Activated T-cell treated with anti-CD3 and anti-CD28 coated beads, Interleukin-2, amount 50 U/mL, for 4 hours (primary cell): ENCODE data around the gene SUPT16H. TPM values are rescaled to one million over a fixed set of nuclear protein-coding genes. Genes with fewer than 3 reads are reported as not detected.
"Not testable (repeated sequence)": the region's sequence is repeated elsewhere in the genome, so short reads cannot be mapped to it uniquely, and the experiment has no call there.

Experiments
- ATAC-seq, 2 donors: fragments of 200-7000 bp; cut with Tn5 transposase; one replicate each; pipeline ENCODE4 v1.10.0; 2021
- DNase-seq: peaks from one replicate; pipeline ENCODE4 v3.0.0-alpha.2; 2020
- H3K27me3 Mint-ChIP-seq: one replicate; pipeline ENCODE4 v1.8.0; 2021; ENCODE audit warnings: low read depth, mixed read lengths
- H3K36me3 Mint-ChIP-seq: one replicate; pipeline ENCODE4 v1.8.0; 2022; ENCODE audit warnings: mixed read lengths; ENCODE audit not compliant: insufficient read depth
- H3K4me1 Mint-ChIP-seq: one replicate; pipeline ENCODE4 v1.8.0; 2021; ENCODE audit warnings: low read depth, mixed read lengths
- H3K4me3 Mint-ChIP-seq: one replicate; pipeline ENCODE4 v1.8.0; 2021; ENCODE audit warnings: mild to moderate bottlenecking, moderate library complexity, mixed read lengths
- H3K9me3 Mint-ChIP-seq: one replicate; pipeline ENCODE4 v1.8.0; 2021; ENCODE audit warnings: mixed read lengths
- total RNA-seq, 3 donors: library from RNA; stranded (reverse); gene quantifications; one replicate each; pipeline ENCODE4 v1.2.1, GENCODE V29; 2021

The SUPT16H gene
- total RNA-seq, 3 donors from 2014 or later, result 166 to 187 (median 173) TPM

DNA sequence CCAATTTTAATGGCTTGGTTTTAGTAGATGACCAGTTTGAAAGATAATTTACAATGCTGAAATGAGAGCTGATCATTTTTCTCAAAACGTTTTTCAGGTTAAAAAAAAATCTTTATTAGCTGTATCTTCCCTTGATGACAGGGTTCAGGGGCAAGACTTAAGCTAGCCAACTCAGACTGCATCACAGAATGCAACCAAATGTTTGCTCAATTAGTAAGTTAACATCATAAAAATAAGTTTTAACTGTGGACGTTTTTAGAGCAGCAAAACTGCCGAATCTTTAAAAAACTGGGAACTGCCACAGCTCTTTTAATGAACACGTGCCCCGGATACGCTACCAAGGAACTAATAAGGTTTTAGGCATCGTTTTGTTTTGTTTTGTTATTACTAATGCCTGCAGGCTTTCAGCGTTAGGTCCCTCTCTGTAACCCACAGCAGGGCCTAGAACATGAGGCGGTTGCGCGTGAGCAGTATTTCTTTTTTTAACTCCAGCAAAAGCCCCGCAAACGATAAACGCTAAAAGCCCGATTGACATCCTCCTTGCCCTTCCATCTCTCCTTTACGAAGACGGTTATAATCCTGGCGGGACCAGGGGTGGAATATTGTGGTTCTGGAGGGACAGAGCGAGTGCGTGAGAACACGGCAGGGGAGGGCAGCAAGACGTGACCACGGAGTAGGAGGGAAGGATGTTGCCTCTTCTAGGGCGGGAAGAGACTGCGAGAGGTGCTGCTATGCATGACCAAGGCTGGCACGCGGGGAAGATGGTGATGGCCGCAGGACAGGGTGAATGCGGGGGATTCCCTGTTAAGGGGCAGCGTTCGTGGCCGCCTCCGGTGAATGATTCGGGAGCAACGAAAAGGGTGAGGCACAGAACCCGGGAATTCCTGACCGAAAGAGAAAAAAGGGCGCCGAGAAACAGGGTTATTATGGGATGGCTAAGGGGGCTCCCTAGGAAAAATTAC is 652 bp downstream of the SUPT16H start:
- Mint-ChIP-seq H3K9me3 (no peaks in the 10 kb centered on the region), H3K36me3 (peaks cover 15% of the 10 kb centered on the region), H3K4me3 (peak overlapping the region; percentile 95), H3K4me1 (peaks cover 41% of the 10 kb centered on the region), H3K27me3 (no peaks in the 10 kb centered on the region)
- DNase-seq (peak; percentile 26), ATAC-seq (peak; percentile 49 to 57)

DNA sequence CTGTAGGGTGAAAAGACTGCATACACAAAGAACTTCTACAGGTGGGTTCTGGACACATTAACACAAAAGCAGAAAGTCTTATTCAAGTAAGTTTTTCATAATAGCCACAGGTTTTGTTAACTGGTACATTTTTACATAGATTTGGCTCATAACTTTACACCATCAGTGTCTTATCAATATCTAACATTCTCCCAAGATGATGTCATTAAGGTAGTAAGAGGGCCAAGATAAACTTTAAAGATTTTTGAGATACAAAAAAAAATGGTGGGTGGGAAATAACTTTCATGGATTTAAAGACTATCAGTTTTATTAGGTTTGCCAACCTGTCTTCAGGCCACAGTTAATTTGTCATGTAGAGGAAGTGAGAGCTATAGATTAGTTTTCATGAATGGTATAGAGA is 1.7 kb downstream of the SUPT16H start:
- H3K36me3 Mint-ChIP-seq, result peaks cover 16% of the 10 kb centered on the region
- no peak for ATAC-seq
- H3K9me3 Mint-ChIP-seq, result no peaks in the 10 kb centered on the region
- H3K4me3 Mint-ChIP-seq, result peak overlapping the region; percentile 95
- peaks cover 44% of the 10 kb centered on the region for H3K4me1 Mint-ChIP-seq
- no peak for DNase-seq
- H3K27me3 Mint-ChIP-seq, result no peaks in the 10 kb centered on the region

DNA sequence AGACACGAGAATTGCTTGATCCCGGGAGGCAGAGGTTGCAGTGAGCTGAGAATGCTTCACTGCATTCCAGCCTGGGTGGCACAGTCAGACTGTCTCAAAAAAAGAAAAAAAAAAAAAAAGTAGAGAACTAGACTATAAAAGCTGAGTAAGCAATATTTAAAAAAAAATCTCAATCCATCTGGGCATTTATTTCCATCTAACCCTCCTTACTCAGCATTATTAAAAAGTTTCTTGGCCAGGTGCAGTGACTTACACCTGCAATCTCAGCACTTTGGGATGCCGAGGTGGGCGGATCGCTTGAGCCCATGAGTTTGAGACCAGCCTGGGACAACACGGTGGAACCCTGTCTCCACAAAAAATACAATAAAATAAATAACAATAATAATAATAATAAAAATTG is 4.5 kb downstream of the SUPT16H start:
- ATAC-seq (no peak), DNase-seq (no peak)
- Mint-ChIP-seq H3K4me3 (no peak overlapping the region), H3K4me1 (peaks cover 34% of the 10 kb centered on the region), H3K27me3 (no peaks in the 10 kb centered on the region), H3K9me3 (no peaks in the 10 kb centered on the region), H3K36me3 (peaks cover 18% of the 10 kb centered on the region)

DNA sequence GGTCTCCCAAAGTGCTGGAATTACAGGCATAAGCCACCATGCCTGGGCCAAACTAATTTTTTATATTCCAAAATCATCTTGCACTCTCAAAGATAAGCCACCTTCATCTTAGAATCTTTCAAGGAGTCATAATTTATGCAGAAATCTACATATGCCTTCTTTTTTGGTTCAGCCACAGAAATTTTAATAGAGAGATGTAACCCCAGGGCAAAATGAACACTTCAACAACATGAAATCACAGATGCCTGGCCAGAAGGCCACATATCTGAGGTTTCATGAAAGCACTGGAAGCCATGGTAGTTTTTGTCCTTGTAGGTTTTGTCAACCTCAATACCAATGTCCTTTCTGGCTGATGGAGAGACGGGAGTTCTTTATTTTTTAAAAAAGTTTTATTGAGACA is 9.8 kb downstream of the SUPT16H start:
- no peak for DNase-seq
- Mint-ChIP-seq H3K4me3 (no peak overlapping the region), H3K36me3 (peaks cover 39% of the 10 kb centered on the region), H3K9me3 (no peaks in the 10 kb centered on the region), H3K27me3 (no peaks in the 10 kb centered on the region), H3K4me1 (peaks cover 8% of the 10 kb centered on the region)
- no peak for ATAC-seq

DNA sequence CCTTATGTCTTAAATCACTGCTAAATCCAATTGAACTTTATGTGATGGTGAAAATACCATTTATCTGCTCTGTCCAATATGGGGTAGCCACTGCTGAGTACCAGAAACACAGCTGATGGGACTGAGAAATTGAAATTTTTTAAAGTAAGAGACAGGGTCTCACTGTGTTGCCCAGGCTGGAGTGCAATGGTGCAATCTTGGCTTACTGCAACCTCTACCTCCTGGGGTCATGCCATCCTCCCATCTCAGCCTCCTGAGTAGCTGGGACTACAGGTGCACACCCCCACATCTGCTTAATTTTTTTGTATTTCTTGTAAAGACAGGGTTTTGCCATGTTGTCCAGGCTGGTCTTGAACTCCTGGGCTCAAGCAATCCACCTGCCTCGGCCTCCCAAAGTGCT is 11.0 kb downstream of the SUPT16H start:
- H3K9me3 Mint-ChIP-seq, H3K27me3 Mint-ChIP-seq, H3K4me1 Mint-ChIP-seq, ATAC-seq, DNase-seq, H3K4me3 Mint-ChIP-seq: not testable (repeated sequence)
- peaks cover 41% of the 10 kb centered on the region for H3K36me3 Mint-ChIP-seq

DNA sequence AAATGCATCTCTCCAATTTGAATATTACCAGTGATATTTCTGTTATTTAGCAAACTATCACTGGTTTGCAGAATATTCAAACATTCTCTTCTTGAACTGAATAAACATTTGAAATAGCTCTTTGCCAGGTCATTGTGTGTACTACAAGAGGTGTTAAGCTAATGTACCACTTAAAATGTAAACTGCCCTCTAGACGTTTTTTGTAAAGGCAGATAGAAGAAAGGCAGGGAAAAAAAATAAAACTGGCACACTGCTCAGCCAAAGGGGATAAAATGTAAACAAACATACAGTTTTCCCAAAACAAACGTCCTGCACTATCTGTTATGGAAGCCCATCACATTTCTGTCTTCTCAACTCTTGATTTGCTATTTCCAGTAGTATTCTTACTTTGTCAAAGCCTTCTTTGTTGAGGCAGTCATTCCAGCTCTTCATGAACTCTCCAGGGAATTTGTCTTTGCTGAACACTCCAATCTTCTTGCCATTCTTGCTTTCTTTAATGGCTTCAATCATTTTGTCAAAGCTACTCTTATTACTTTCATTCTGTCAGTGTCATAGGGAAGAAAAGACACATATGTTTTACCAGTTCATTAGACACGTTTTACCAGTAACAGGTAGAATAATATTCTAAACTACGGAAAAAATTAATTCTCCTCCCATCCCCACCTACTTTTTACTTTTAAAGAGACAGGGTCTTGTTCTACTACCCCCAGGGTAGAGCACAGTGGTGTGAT is 13.7 kb downstream of the SUPT16H start:
- Mint-ChIP-seq H3K36me3 (peaks cover 43% of the 10 kb centered on the region), H3K4me1 (no peaks in the 10 kb centered on the region), H3K27me3 (no peaks in the 10 kb centered on the region), H3K9me3 (no peaks in the 10 kb centered on the region), H3K4me3 (no peak overlapping the region)
- ATAC-seq (no peak), DNase-seq (no peak)

DNA sequence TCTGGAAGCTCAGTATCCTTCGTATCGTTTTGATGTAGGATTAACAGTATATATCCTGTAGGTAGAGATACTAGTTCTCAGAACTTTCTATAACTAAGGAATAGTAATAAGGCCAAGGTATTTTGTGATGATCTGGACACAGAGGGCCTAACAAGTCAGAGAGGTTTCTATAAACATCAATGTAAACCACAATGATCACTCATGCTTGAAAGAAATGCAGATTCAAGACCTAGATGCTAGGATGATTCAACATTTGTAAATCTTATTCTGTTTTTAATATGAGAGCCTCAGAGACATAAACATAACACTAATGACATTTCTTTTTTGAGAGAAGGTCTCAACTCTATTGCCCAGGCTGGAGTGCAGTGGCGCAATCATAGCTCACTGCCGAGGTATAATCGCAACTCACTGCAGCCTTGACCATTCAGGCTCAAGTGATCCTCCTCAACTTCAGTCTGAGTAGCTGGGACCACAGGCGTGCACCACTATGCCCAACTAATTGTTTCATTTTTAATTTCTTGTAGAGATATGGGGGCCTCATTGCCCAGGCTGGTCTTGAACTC is 16.2 kb downstream of the SUPT16H start:
- DNase-seq (no peak), ATAC-seq (no peak)
- no peak overlapping the region for H3K4me3 Mint-ChIP-seq
- H3K36me3 Mint-ChIP-seq, result peaks cover 58% of the 10 kb centered on the region
- no peaks in the 10 kb centered on the region for H3K27me3 Mint-ChIP-seq
- no peaks in the 10 kb centered on the region for H3K9me3 Mint-ChIP-seq
- no peaks in the 10 kb centered on the region for H3K4me1 Mint-ChIP-seq

DNA sequence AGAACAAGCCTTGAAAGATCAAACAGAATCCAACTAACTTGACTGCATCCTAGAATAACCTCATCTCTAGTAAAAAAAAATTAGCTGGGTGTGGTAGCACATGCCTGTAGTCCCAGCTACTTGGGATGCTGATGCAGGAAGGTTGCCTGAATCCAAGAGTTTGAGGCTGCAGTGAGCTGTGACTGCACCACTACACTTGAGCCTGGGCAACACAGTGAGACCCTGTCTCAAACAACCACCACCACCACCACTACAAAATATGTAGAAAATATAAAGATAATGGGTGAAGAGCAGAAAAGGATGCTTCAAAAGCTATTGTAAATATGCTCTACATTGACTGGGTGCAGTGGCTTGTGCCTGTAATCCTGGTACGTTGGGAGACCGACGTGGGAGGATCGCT is 27.3 kb downstream of the SUPT16H start:
- DNase-seq (no peak), ATAC-seq (no peak)
- H3K4me1 Mint-ChIP-seq, result peaks cover 3% of the 10 kb centered on the region
- no peaks in the 10 kb centered on the region for H3K9me3 Mint-ChIP-seq
- H3K36me3 Mint-ChIP-seq, result peaks cover 67% of the 10 kb centered on the region
- no peaks in the 10 kb centered on the region for H3K27me3 Mint-ChIP-seq
- no peak overlapping the region for H3K4me3 Mint-ChIP-seq

DNA sequence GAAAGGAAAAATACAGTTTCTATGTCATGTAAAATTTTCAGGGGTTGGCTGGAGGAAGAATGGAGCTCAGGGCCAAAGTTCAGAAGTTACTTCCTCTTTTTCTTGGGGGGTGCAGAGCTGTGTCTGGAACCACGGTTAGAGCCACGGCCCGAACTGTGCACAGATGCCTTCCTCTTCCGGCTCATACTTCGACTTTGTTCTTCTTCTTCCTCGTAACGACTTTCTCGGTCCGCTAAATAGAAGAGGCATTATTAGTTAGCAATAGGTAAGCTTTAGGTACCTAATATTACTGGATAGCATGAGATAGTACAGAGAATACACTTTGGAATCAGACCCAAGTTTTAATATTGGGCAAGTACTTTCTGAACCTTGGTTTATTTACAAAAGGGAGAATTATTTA is 31.2 kb downstream of the SUPT16H start:
- no peak for ATAC-seq
- no peaks in the 10 kb centered on the region for H3K9me3 Mint-ChIP-seq
- DNase-seq, result no peak
- H3K36me3 Mint-ChIP-seq, result peaks cover 51% of the 10 kb centered on the region
- H3K4me1 Mint-ChIP-seq, result peaks cover 3% of the 10 kb centered on the region
- no peak overlapping the region for H3K4me3 Mint-ChIP-seq
- no peaks in the 10 kb centered on the region for H3K27me3 Mint-ChIP-seq

DNA sequence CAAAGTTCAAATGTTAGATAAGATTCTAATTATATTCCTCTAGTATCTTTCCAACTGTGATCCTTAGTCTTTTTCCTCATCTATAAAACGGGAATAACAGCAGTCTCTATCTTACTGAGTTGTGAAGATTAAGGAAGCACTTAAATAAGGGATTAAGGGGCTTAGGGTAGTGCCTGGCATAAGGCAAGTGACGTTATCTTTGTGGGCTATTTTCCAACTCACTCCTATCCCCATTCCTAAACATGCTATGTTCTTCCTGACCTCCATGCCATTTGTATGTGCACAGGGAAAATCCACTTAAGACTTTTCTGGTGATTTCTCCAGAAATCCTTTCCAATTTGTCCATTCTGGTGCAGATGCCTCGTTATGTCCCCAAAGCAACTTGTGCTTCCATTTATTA is 33.3 kb downstream of the SUPT16H start:
- H3K36me3 Mint-ChIP-seq, result peaks cover 42% of the 10 kb centered on the region
- H3K27me3 Mint-ChIP-seq, result no peaks in the 10 kb centered on the region
- DNase-seq, result no peak
- ATAC-seq, result no peak
- no peak overlapping the region for H3K4me3 Mint-ChIP-seq
- no peaks in the 10 kb centered on the region for H3K9me3 Mint-ChIP-seq
- H3K4me1 Mint-ChIP-seq, result peaks cover 3% of the 10 kb centered on the region

DNA sequence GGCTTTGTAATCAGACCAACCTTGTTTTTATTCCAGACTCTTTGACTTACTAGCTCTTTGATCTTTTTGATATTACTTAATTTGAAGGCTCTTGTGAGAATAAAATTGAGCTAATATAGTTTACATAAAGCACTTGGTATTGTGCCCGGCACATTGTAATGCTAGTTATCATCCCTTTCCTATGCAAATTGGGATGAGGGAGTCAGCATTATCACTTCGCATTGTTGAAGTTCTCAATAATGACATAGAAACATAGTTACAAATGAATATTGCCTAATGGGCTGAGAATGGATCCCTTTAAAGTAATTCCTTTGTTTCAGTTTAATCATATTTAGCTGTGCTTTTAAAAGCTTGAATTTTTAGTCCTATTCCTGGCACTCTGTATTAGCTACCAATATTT is 36.6 kb downstream of the SUPT16H start:
- H3K9me3 Mint-ChIP-seq, result no peaks in the 10 kb centered on the region
- DNase-seq (no peak), ATAC-seq (no peak)

DNA sequence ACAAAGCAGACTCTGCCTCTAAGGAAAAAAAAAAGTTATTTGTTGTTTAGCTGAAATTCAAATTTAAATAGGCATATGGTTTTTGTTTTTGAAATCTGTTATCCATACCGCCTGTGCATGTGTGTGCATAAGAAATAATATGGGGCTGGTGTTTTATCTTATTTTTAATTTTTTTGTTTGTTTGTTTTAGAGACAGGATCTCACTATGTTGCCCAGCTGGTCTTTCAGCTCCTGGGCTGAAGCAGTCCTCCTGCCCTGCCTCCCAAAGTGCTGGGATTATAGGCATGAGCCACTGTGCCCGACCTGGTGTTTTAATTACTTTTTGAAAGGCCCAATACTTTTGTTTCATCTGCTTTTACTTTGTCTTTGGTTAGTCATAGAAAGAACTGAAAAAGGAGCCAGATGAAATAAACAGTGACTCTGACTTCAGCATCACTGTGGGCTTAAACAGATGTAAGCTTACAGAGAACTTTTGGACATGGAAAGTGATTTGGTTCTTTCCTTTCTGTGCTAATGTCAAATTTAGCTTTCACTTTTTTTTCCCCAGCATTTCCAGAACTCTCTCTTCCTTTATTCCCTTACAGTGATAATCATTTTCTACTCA is 37.2 kb downstream of the SUPT16H start:
- no peaks in the 10 kb centered on the region for H3K27me3 Mint-ChIP-seq
- no peak overlapping the region for H3K4me3 Mint-ChIP-seq
- peaks cover 4% of the 10 kb centered on the region for H3K4me1 Mint-ChIP-seq
- ATAC-seq (no peak), DNase-seq (no peak)
- H3K36me3 Mint-ChIP-seq, result peaks cover 9% of the 10 kb centered on the region
- H3K9me3 Mint-ChIP-seq, result no peaks in the 10 kb centered on the region

More for the DNA sequence above, 36.6 kb downstream of the SUPT16H start:
- Mint-ChIP-seq H3K4me3 (no peak overlapping the region), H3K27me3 (no peaks in the 10 kb centered on the region), H3K36me3 (peaks cover 15% of the 10 kb centered on the region), H3K4me1 (peaks cover 4% of the 10 kb centered on the region)

DNA sequence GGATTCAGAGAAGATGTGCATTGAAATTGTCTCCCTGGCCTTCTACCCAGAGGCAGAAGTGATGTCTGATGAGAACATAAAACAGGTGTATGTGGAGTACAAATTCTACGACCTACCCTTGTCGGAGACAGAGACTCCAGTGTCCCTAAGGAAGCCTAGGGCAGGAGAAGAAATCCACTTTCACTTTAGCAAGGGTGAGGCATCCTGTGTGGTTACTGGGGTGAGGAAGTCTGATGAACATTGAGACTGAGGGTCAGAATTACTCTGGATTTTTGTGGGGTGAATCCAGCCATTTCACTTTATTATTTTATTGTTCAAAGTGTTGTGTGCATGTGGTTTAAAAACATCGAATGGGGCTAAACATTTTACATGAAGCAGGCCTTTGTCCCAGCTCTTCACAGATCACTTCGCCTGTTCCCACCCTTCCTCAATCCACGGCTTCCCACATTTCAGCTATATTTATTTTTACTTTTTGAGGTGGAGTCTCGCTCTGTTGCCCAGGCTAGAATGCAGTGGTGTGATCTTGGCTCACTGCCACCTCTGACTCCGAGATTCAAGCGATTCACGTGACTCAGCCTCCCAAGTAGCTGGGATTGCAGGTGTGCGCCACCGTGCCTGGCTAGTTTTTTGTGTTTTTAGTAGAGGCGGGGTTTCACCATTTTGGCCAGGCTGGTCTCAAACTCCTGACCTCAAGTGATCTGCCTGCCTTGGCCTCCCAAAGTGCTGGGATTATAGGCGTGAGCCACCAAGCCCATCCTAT is 40.6 kb downstream of the SUPT16H start:
- ATAC-seq (no peak), DNase-seq (no peak)
- Mint-ChIP-seq H3K36me3 (no peaks in the 10 kb centered on the region), H3K4me3 (no peak overlapping the region), H3K27me3 (no peaks in the 10 kb centered on the region), H3K4me1 (peaks cover 4% of the 10 kb centered on the region), H3K9me3 (no peaks in the 10 kb centered on the region)
